Vagina (tissue), 2 donors: ENCODE results near the gene PSMD1. TPM values are rescaled to one million over a fixed set of nuclear protein-coding genes. Genes with fewer than 3 reads are reported as not detected.

Source experiments
- DNase-seq, 2 donors: peaks; one replicate each; pipeline ENCODE4 v3.0.0-alpha.2; 2017; ENCODE audit errors: extremely low spot score in 2 of 2
- H3K27ac ChIP-seq: fragments of 200-600 bp; sonication (generic); one replicate; pipeline ENCODE4 v1.5.1; 2019
- H3K27me3 ChIP-seq: fragments of 200-600 bp; sonication (generic); one replicate; pipeline ENCODE4 v1.5.1; 2019
- H3K36me3 ChIP-seq, 2 donors: fragments of 200-600 bp; sonication (generic); one replicate each; pipeline ENCODE4 v1.5.1; 2017 to 2019
- H3K4me1 ChIP-seq: fragments of 200-600 bp; sonication (generic); one replicate; pipeline ENCODE4 v1.5.1; 2019
- H3K4me3 ChIP-seq, 2 donors: fragments of 200-600 bp; sonication (generic); 1 replicate in 1 of 2; 2 replicates in 1 of 2; pipeline ENCODE4 v1.5.1; 2016 to 2019
- H3K9me3 ChIP-seq: fragments of 200-600 bp; sonication (generic); one replicate; pipeline ENCODE4 v1.5.1; 2019
- CTCF ChIP-seq, 3 experiments: fragments of 450-650 bp in 2 of 3; fragments of 200-600 bp in 1 of 3; sonication (generic) in 1 of 3; IDR thresholded peaks; one replicate each; pipeline ENCODE4 v1.5.1; 2017 to 2019; ENCODE audit warnings: antibody characterized with exemption in 3 of 3, mild to moderate bottlenecking in 2 of 3, moderate library complexity in 2 of 3
- POLR2A ChIP-seq, 2 donors: fragments of 450-650 bp; IDR thresholded peaks; one replicate each; pipeline ENCODE4 v1.6.1; 2017; ENCODE audit warnings: antibody characterized with exemption in 2 of 2, mild to moderate bottlenecking in 2 of 2, moderate library complexity in 2 of 2
- POLR2AphosphoS5 ChIP-seq, 2 donors: sonication (generic); formaldehyde crosslinking; IDR thresholded peaks; one replicate each; pipeline ENCODE4 v1.9.0; 2017; ENCODE audit warnings: antibody characterized with exemption in 2 of 2, mild to moderate bottlenecking in 2 of 2, low read depth in 1 of 2; ENCODE audit not compliant: insufficient read depth in 1 of 2
- intact Hi-C: fragments of 100-400 bp; cut with DNase I; formaldehyde crosslinking; loops from one replicate; pipeline ENCODE4 v1.15.1; 2023
- small RNA-seq: library from RNA; depleted of rRNA; stranded (forward); fragments of <200 nt; gene quantifications from one replicate; pipeline ENCODE3, GENCODE V24; 2016
- total RNA-seq: library from RNA; depleted of rRNA; stranded (reverse); fragments of >200 nt; gene quantifications from one replicate; pipeline ENCODE4 v1.2.3, GENCODE V29; 2016

PSMD1 gene
- total RNA-seq, 1 donor from 2014 or later, result 40.5 TPM

- TF ChIP-seq POLR2AphosphoS5 (IDR thresholded peaks at IDR 0.05; ENCODE audit: insufficient read depth in 1 of 2, low read depth in 1 of 2) (no peak), CTCF (IDR thresholded peaks at IDR 0.05) (no peak), POLR2A (IDR thresholded peaks at IDR 0.05) (no peak)
- intact Hi-C loops, result loop anchor here (10.0 kb wide), 1 partner anchor 173 kb away; the partner anchor contains the start of gene B3GNT7
- Histone ChIP-seq H3K9me3 (no peaks in the 10 kb centered on the region), H3K27me3 (no peaks in the 10 kb centered on the region), H3K4me1 (peaks cover 7% of the 10 kb centered on the region), H3K36me3 (no peaks in the 10 kb centered on the region), H3K4me3 (no peak overlapping the region), H3K27ac (peak overlapping the region; percentile 29)
- no peak for DNase-seq
These were observed 165.1 kb downstream of the PSMD1 start for GRCh38 chr2:231221761-231222160.

Small RNA genes lying within 50 kb of the gene (small RNA-seq; reads per million reads assigned to genes)
- not detected for gene RNU1-93P

Other genes with a start within 250 kb of the PSMD1 start
- gene ITM2C, start 191.9 kb upstream of the PSMD1 start, total RNA-seq, result 86.2 TPM
- 2.7 TPM for gene GPR55, start 131.6 kb upstream of the PSMD1 start, total RNA-seq
- gene SPATA3, start 60.7 kb upstream of the PSMD1 start, total RNA-seq, result not detected
- gene C2orf72, start 19.3 kb upstream of the PSMD1 start, total RNA-seq, result 0.25 TPM
- gene HTR2B, start 68.2 kb downstream of the PSMD1 start, total RNA-seq, result 0.49 TPM
- gene ARMC9, start 141.8 kb downstream of the PSMD1 start, total RNA-seq, result 16.0 TPM